ENCODE measurements around the gene KRT82.

KRT82 gene

GRCh38 chr12:52351196-52352059, 54.7 kb downstream of the KRT82 start:
- no peaks in the 10 kb centered on the region for H3K9me3 ChIP-seq (ENCODE audit: severe bottlenecking)
- peaks cover 7% of the 10 kb centered on the region for H3K4me1 ChIP-seq (ENCODE audit: insufficient read depth, poor library complexity, severe bottlenecking)
- no peaks in the 10 kb centered on the region for H3K36me3 ChIP-seq (ENCODE audit: low read depth)
- ATAC-seq (ENCODE audit: low read depth): no peak
- H3K4me3 ChIP-seq (ENCODE audit: severe bottlenecking): no peak overlapping the region
- no peak for DNase-seq (ENCODE audit: low spot score)
- TF ChIP-seq CTCF (IDR thresholded peaks at IDR 0.05; ENCODE audit: poor library complexity, severe bottlenecking): no peak
- no peaks in the 10 kb centered on the region for H3K27me3 ChIP-seq (ENCODE audit: insufficient read depth, poor library complexity, severe bottlenecking)
- no peak overlapping the region for H3K27ac ChIP-seq (ENCODE audit: poor library complexity, severe bottlenecking)

DNA sequence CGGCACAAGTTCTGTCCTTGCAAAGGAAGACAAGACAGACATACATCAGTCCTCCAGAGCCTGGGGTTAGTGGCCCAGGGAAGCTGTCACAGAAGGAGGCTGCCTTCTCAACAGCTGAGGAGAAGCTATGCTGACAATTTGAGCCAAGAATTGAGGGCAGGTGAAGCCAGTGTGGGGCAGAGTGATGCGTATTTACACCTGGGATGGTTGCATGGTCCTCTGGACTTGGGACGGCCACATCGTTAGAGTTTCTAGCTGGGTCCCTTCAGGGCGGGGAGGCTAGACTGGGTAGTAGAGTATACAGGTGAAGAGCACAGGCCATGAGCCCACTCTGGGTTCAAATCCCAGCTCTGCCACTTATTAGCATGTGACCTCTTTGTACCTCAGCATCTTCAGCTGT, 55.3 kb downstream of the KRT82 start:
- no peak overlapping the region for H3K4me3 ChIP-seq (ENCODE audit: severe bottlenecking)
- H3K27ac ChIP-seq (ENCODE audit: poor library complexity, severe bottlenecking): no peak overlapping the region
- peaks cover 11% of the 10 kb centered on the region for H3K4me1 ChIP-seq (ENCODE audit: insufficient read depth, poor library complexity, severe bottlenecking)
- H3K9me3 ChIP-seq (ENCODE audit: severe bottlenecking): no peaks in the 10 kb centered on the region
- DNase-seq (ENCODE audit: low spot score): no peak
- TF ChIP-seq CTCF (IDR thresholded peaks at IDR 0.05; ENCODE audit: poor library complexity, severe bottlenecking): no peak
- no peaks in the 10 kb centered on the region for H3K36me3 ChIP-seq (ENCODE audit: low read depth)
- no peak for ATAC-seq (ENCODE audit: low read depth)
- no peaks in the 10 kb centered on the region for H3K27me3 ChIP-seq (ENCODE audit: insufficient read depth, poor library complexity, severe bottlenecking)

- Histone ChIP-seq H3K27me3 (ENCODE audit: insufficient read depth, poor library complexity, severe bottlenecking) (no peaks in the 10 kb centered on the region), H3K4me1 (ENCODE audit: insufficient read depth, poor library complexity, severe bottlenecking) (peaks cover 17% of the 10 kb centered on the region), H3K4me3 (ENCODE audit: severe bottlenecking) (no peak overlapping the region), H3K9me3 (ENCODE audit: severe bottlenecking) (no peaks in the 10 kb centered on the region), H3K27ac (ENCODE audit: poor library complexity, severe bottlenecking) (no peak overlapping the region), H3K36me3 (ENCODE audit: low read depth) (no peaks in the 10 kb centered on the region)
- ATAC-seq (ENCODE audit: low read depth) (no peak), DNase-seq (ENCODE audit: low spot score) (peak; percentile 19)
- no peak for TF ChIP-seq CTCF (IDR thresholded peaks at IDR 0.05; ENCODE audit: poor library complexity, severe bottlenecking)
Observed at GRCh38 chr12:52350021-52350620, 56.0 kb downstream of the KRT82 start.

- peak; percentile 80 for ATAC-seq (ENCODE audit: low read depth)
Observed at GRCh38 chr12:52349196-52349595, 56.9 kb downstream of the KRT82 start.

More at GRCh38 chr12:52349196-52349595, 56.9 kb downstream of the KRT82 start:
- Histone ChIP-seq H3K27me3 (ENCODE audit: insufficient read depth, poor library complexity, severe bottlenecking) (no peaks in the 10 kb centered on the region), H3K4me3 (ENCODE audit: severe bottlenecking) (no peak overlapping the region), H3K27ac (ENCODE audit: poor library complexity, severe bottlenecking) (peak overlapping the region; percentile 10), H3K36me3 (ENCODE audit: low read depth) (no peaks in the 10 kb centered on the region), H3K4me1 (ENCODE audit: insufficient read depth, poor library complexity, severe bottlenecking) (peaks cover 20% of the 10 kb centered on the region), H3K9me3 (ENCODE audit: severe bottlenecking) (no peaks in the 10 kb centered on the region)
- peak; percentile 8 for DNase-seq (ENCODE audit: low spot score)
- no peak for TF ChIP-seq CTCF (IDR thresholded peaks at IDR 0.05; ENCODE audit: poor library complexity, severe bottlenecking)

Measured in RWPE2 (cell line).